ENCODE data around the gene NKX1-2. TPM values are rescaled to one million over a fixed set of nuclear protein-coding genes. Genes with fewer than 3 reads are reported as not detected.
A peak's percentile ranks its signal among the peaks of the same experiment; 100 is the strongest.

Gene NKX1-2
- total RNA-seq = not detected

- intact Hi-C loops (cut with DNase I) = no loop called here
- peaks cover 17 to 40% (median 38%) of the 10 kb centered on the region in 4 donors for H3K4me1 ChIP-seq
- no peak within 1 kb of the TSS for H3K27ac ChIP-seq (replicated peaks in 1 of 4)
- H3K27me3 ChIP-seq = peaks cover 7 to 92% (median 46%) of the 10 kb centered on the region in 4 donors
- H3K36me3 ChIP-seq = no peaks in the 10 kb centered on the region
- 5% methylated on average over 25 of the region's 57 CpGs for WGBS
- H3K9me3 ChIP-seq = no peaks in the 10 kb centered on the region
- peak within 1 kb of the TSS; percentile 32 to 38 (median 36) for H3K4me3 ChIP-seq
- no peak for DNase-seq (ENCODE audit: extremely low spot score)
- TF ChIP-seq, protein P1, sequence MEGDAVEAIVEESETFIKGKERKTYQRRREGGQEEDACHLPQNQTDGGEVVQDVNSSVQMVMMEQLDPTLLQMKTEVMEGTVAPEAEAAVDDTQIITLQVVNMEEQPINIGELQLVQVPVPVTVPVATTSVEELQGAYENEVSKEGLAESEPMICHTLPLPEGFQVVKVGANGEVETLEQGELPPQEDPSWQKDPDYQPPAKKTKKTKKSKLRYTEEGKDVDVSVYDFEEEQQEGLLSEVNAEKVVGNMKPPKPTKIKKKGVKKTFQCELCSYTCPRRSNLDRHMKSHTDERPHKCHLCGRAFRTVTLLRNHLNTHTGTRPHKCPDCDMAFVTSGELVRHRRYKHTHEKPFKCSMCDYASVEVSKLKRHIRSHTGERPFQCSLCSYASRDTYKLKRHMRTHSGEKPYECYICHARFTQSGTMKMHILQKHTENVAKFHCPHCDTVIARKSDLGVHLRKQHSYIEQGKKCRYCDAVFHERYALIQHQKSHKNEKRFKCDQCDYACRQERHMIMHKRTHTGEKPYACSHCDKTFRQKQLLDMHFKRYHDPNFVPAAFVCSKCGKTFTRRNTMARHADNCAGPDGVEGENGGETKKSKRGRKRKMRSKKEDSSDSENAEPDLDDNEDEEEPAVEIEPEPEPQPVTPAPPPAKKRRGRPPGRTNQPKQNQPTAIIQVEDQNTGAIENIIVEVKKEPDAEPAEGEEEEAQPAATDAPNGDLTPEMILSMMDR (IDR thresholded peaks at IDR 0.05) = no peak
- TF ChIP-seq POLR2A (IDR thresholded peaks at IDR 0.05; ENCODE audit: low read depth) (no peak), EP300 (IDR thresholded peaks at IDR 0.05) (no peak), POLR2AphosphoS5 (IDR thresholded peaks at IDR 0.05) (no peak)
Measured at GRCh38 chr10:124450012-124450782, at the start of gene NKX1-2. NKX1-2 (minus strand) TSS chr10:124450035; CDS start chr10:124449943, 92 bp downstream.

- no peaks in the 10 kb centered on the region for H3K27me3 ChIP-seq
- no peak for TF ChIP-seq EP300 (IDR thresholded peaks at IDR 0.05)
- TF ChIP-seq, protein P1 (IDR thresholded peaks at IDR 0.05) = no peak
- TF ChIP-seq POLR2A (IDR thresholded peaks at IDR 0.05; ENCODE audit: low read depth) = no peak
- DNase-seq (ENCODE audit: extremely low spot score) = no peak
- H3K4me1 ChIP-seq = no peaks in the 10 kb centered on the region
- intact Hi-C loops (cut with DNase I) = no loop called here
- no peak overlapping the region for H3K4me3 ChIP-seq
- 90% methylated on average over 8 of the region's 8 CpGs for WGBS
- H3K27ac ChIP-seq (replicated peaks in 1 of 4) = no peak overlapping the region
- peaks cover 0 to 21% (median 3%) of the 10 kb centered on the region in 4 donors for H3K36me3 ChIP-seq
- H3K9me3 ChIP-seq = peaks cover 0 to 6% (median 3%) of the 10 kb centered on the region in 4 donors
Measured at GRCh38 chr10:124498056-124498455, 48.2 kb upstream of the NKX1-2 start.

DNA sequence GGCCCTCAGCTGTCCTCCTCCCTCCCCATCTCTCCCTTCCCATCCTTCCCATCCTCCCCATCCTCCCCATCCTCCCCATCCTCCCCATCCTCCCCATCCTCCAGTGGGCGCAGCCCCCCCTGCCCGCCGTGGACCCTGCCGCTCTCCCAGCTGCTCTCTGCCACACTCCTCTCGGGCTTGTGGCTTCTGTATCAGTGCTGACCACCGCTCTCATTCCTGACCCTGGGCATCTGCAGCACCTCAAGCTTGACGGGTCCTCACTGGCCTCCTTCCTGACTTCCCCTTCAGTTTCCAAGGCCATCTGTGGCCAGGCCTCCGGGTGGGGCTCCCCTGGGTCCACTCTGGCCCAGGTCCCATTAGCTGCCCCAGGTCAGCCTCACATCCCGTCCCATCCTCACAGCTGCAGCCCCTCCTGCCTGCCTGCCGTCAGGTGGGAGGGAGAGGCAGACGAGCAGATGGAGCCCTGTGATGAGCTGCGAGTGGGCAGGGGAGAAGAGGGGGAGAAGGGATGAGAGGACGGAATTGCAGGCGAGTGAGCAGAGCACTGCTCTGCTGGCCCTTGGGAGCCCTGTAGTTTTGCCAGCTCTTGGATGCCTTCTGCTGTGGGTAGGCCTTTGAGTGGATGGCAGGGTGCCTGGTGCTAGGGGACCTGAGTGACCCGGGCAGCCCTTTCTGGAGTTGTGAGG, 47.5 kb upstream of the NKX1-2 start:
- intact Hi-C loops (cut with DNase I) = no loop called here
- H3K9me3 ChIP-seq = peaks cover 0 to 6% (median 3%) of the 10 kb centered on the region in 4 donors
- H3K36me3 ChIP-seq = peaks cover 0 to 21% (median 3%) of the 10 kb centered on the region in 4 donors
- H3K4me1 ChIP-seq = no peaks in the 10 kb centered on the region
- 87% methylated on average over 14 of the region's 15 CpGs for WGBS
- H3K27ac ChIP-seq (replicated peaks in 1 of 4) = no peak overlapping the region
- H3K27me3 ChIP-seq = no peaks in the 10 kb centered on the region
- no peak overlapping the region for H3K4me3 ChIP-seq
- TF ChIP-seq POLR2AphosphoS5 (IDR thresholded peaks at IDR 0.05) = no peak
- no peak for TF ChIP-seq EP300 (IDR thresholded peaks at IDR 0.05)
- TF ChIP-seq, protein P1 (IDR thresholded peaks at IDR 0.05) = no peak
- TF ChIP-seq POLR2A (IDR thresholded peaks at IDR 0.05; ENCODE audit: low read depth) = no peak
- no peak for DNase-seq (ENCODE audit: extremely low spot score)

- H3K4me1 ChIP-seq = no peaks in the 10 kb centered on the region
- no peak for DNase-seq (ENCODE audit: extremely low spot score)
- H3K27ac ChIP-seq (replicated peaks in 1 of 4) = no peak overlapping the region
- WGBS = 88% methylated on average over 13 of the region's 24 CpGs
- peaks cover 0 to 21% (median 3%) of the 10 kb centered on the region in 4 donors for H3K36me3 ChIP-seq
- intact Hi-C loops (cut with DNase I) = no loop called here
- no peaks in the 10 kb centered on the region for H3K27me3 ChIP-seq
- TF ChIP-seq POLR2A (IDR thresholded peaks at IDR 0.05; ENCODE audit: low read depth) (no peak), POLR2AphosphoS5 (IDR thresholded peaks at IDR 0.05) (no peak), EP300 (IDR thresholded peaks at IDR 0.05) (no peak)
- TF ChIP-seq, protein P1 (IDR thresholded peaks at IDR 0.05) = no peak
- no peak overlapping the region for H3K4me3 ChIP-seq
- H3K9me3 ChIP-seq = peaks cover 0 to 6% (median 3%) of the 10 kb centered on the region in 4 donors
Measured at GRCh38 chr10:124496620-124497019, 46.8 kb upstream of the NKX1-2 start.
